Stimulated activated memory B cell treated with anti-CD40 and anti-IgM and Interleukin-4, amounts not matched to agents 10 μg/mL and 1 μg/mL and 100 μg/mL, for 72 hours (primary cell): Measurements from ENCODE around the gene PSMA5.
"Not testable (repeated sequence)": the region's sequence is repeated elsewhere in the genome, so short reads cannot be mapped to it uniquely, and the experiment has no call there.

ENCODE experiments used
- ATAC-seq: fragments of 150-1000 bp; cut with Tn5 transposase; 2 replicates; pipeline ENCODE4 v1.10.0; 2021
- H3K27ac Mint-ChIP-seq: one replicate; pipeline ENCODE4 v1.8.0; 2022; ENCODE audit warnings: mild to moderate bottlenecking, mixed read lengths
- H3K27me3 Mint-ChIP-seq: one replicate; pipeline ENCODE4 v1.8.0; 2022; ENCODE audit warnings: mixed read lengths
- H3K36me3 Mint-ChIP-seq: one replicate; pipeline ENCODE4 v1.8.0; 2022; ENCODE audit warnings: mixed read lengths
- H3K4me1 Mint-ChIP-seq: one replicate; pipeline ENCODE4 v1.8.0; 2022; ENCODE audit warnings: mixed read lengths
- H3K4me3 Mint-ChIP-seq: one replicate; pipeline ENCODE4 v1.8.0; 2022; ENCODE audit warnings: mild to moderate bottlenecking, moderate library complexity, mixed read lengths
- H3K9me3 Mint-ChIP-seq: one replicate; pipeline ENCODE4 v1.8.0; 2022; ENCODE audit warnings: mixed read lengths

PSMA5 gene

GRCh38 chr1:109399326-109399957, 26.8 kb downstream of the PSMA5 start:
- Mint-ChIP-seq H3K27ac (no peak overlapping the region), H3K4me3 (no peak overlapping the region)
- no peak for ATAC-seq

GRCh38 chr1:109398343-109399225, 27.7 kb downstream of the PSMA5 start:
- peaks cover 28% of the 10 kb centered on the region for H3K4me1 Mint-ChIP-seq
- no peaks in the 10 kb centered on the region for H3K9me3 Mint-ChIP-seq
- H3K4me3 Mint-ChIP-seq: peak overlapping the region; percentile 84
- H3K36me3 Mint-ChIP-seq: no peaks in the 10 kb centered on the region
- no peak for ATAC-seq
- peaks cover 50% of the 10 kb centered on the region for H3K27me3 Mint-ChIP-seq
- H3K27ac Mint-ChIP-seq: no peak overlapping the region

More at GRCh38 chr1:109399326-109399957, 26.8 kb downstream of the PSMA5 start:
- H3K36me3 Mint-ChIP-seq: peaks cover under 1% of the 10 kb centered on the region
- no peaks in the 10 kb centered on the region for H3K9me3 Mint-ChIP-seq
- H3K27me3 Mint-ChIP-seq: peaks cover 41% of the 10 kb centered on the region
- peaks cover 28% of the 10 kb centered on the region for H3K4me1 Mint-ChIP-seq

- Mint-ChIP-seq H3K9me3 (no peaks in the 10 kb centered on the region), H3K4me1 (peaks cover 30% of the 10 kb centered on the region), H3K4me3 (peak within 1 kb of the TSS; percentile 84), H3K36me3 (no peaks in the 10 kb centered on the region), H3K27ac (no peak within 1 kb of the TSS), H3K27me3 (peaks cover 58% of the 10 kb centered on the region)
- peak; percentile 90 for ATAC-seq
Measured at GRCh38 chr1:109397581-109398342, 28.5 kb downstream of the PSMA5 start, which contains the start of gene SORT1. Gene SORT1, minus strand, starts transcription at chr1:109397918. Its CDS starts 26 bp downstream, at chr1:109397892.

- Mint-ChIP-seq H3K4me1 (peaks cover 38% of the 10 kb centered on the region), H3K4me3 (peak overlapping the region; percentile 74), H3K9me3 (no peaks in the 10 kb centered on the region), H3K27me3 (peaks cover 66% of the 10 kb centered on the region), H3K36me3 (no peaks in the 10 kb centered on the region), H3K27ac (no peak overlapping the region)
- ATAC-seq: no peak
Measured at GRCh38 chr1:109396871-109397580, 29.2 kb downstream of the PSMA5 start.

- no peaks in the 10 kb centered on the region for H3K36me3 Mint-ChIP-seq
- no peak for ATAC-seq
- no peak overlapping the region for H3K27ac Mint-ChIP-seq
- H3K27me3 Mint-ChIP-seq: peaks cover 67% of the 10 kb centered on the region
- H3K9me3 Mint-ChIP-seq: no peaks in the 10 kb centered on the region
- peaks cover 43% of the 10 kb centered on the region for H3K4me1 Mint-ChIP-seq
- H3K4me3 Mint-ChIP-seq: no peak overlapping the region
Measured at GRCh38 chr1:109396513-109396839, 29.8 kb downstream of the PSMA5 start.

GRCh38 chr1:109395602-109396512, 30.4 kb downstream of the PSMA5 start:
- Mint-ChIP-seq H3K9me3 (no peaks in the 10 kb centered on the region), H3K27me3 (peaks cover 69% of the 10 kb centered on the region), H3K27ac (no peak overlapping the region), H3K36me3 (no peaks in the 10 kb centered on the region), H3K4me3 (no peak overlapping the region), H3K4me1 (peaks cover 49% of the 10 kb centered on the region)
- no peak for ATAC-seq

- not testable (repeated sequence) for H3K4me3 Mint-ChIP-seq, H3K27ac Mint-ChIP-seq, ATAC-seq, H3K36me3 Mint-ChIP-seq, H3K9me3 Mint-ChIP-seq
- Mint-ChIP-seq H3K27me3 (peaks cover 75% of the 10 kb centered on the region), H3K4me1 (peaks cover 49% of the 10 kb centered on the region)
Measured at GRCh38 chr1:109395282-109395599, 31.0 kb downstream of the PSMA5 start.

- peaks cover 54% of the 10 kb centered on the region for H3K4me1 Mint-ChIP-seq
- no peak overlapping the region for H3K4me3 Mint-ChIP-seq
- ATAC-seq: no peak
Measured at GRCh38 chr1:109394591-109395281, 31.5 kb downstream of the PSMA5 start.

GRCh38 chr1:109393617-109394233, 32.5 kb downstream of the PSMA5 start:
- Mint-ChIP-seq H3K27me3 (peaks cover 87% of the 10 kb centered on the region), H3K27ac (no peak overlapping the region), H3K4me1 (peaks cover 57% of the 10 kb centered on the region), H3K4me3 (no peak overlapping the region), H3K9me3 (no peaks in the 10 kb centered on the region), H3K36me3 (no peaks in the 10 kb centered on the region)
- no peak for ATAC-seq

More at GRCh38 chr1:109394591-109395281, 31.5 kb downstream of the PSMA5 start:
- Mint-ChIP-seq H3K9me3 (no peaks in the 10 kb centered on the region), H3K27me3 (peaks cover 80% of the 10 kb centered on the region), H3K36me3 (no peaks in the 10 kb centered on the region), H3K27ac (no peak overlapping the region)

GRCh38 chr1:109392788-109393616, 33.2 kb downstream of the PSMA5 start:
- no peak for ATAC-seq
- Mint-ChIP-seq H3K27ac (no peak overlapping the region), H3K4me3 (no peak overlapping the region), H3K27me3 (peaks cover 86% of the 10 kb centered on the region), H3K9me3 (no peaks in the 10 kb centered on the region), H3K36me3 (no peaks in the 10 kb centered on the region), H3K4me1 (peaks cover 50% of the 10 kb centered on the region)

GRCh38 chr1:109392037-109392787, 34.0 kb downstream of the PSMA5 start:
- Mint-ChIP-seq H3K36me3 (no peaks in the 10 kb centered on the region), H3K9me3 (no peaks in the 10 kb centered on the region), H3K27ac (no peak overlapping the region), H3K4me3 (no peak overlapping the region), H3K27me3 (peaks cover 88% of the 10 kb centered on the region), H3K4me1 (peaks cover 47% of the 10 kb centered on the region)
- no peak for ATAC-seq

GRCh38 chr1:109391626-109392025, 34.6 kb downstream of the PSMA5 start:
- Mint-ChIP-seq H3K9me3 (no peaks in the 10 kb centered on the region), H3K27me3 (peaks cover 84% of the 10 kb centered on the region), H3K4me3 (no peak overlapping the region), H3K27ac (no peak overlapping the region), H3K36me3 (no peaks in the 10 kb centered on the region), H3K4me1 (peaks cover 42% of the 10 kb centered on the region)
- peak; percentile 84 for ATAC-seq
